ENCODE measurements around the gene NXN. TPM values are rescaled to one million over a fixed set of nuclear protein-coding genes. Genes with fewer than 3 reads are reported as not detected.
A peak's percentile ranks its signal among the peaks of the same experiment; 100 is the strongest.
"Not testable (repeated sequence)": the region's sequence is repeated elsewhere in the genome, so short reads cannot be mapped to it uniquely, and the experiment has no call there.

Gene NXN
- polyA plus RNA-seq, 1 donor from 2014 or later = 14.8 TPM

GRCh38 chr17:751269-752001, 228.1 kb downstream of the NXN start:
- Histone ChIP-seq H3K9me3 (ENCODE audit: low read length) (no peaks in the 10 kb centered on the region), H3K27me3 (ENCODE audit: insufficient read depth, low read depth, low read length) (no peaks in the 10 kb centered on the region), H3K27ac (ENCODE audit: low read length) (no peak overlapping the region), H3F3A (ENCODE audit: insufficient read depth, low read length, poor library complexity, severe bottlenecking) (no peaks in the 10 kb centered on the region), H3K4me3 (ENCODE audit: low read length) (peak overlapping the region; percentile 88), H3K36me3 (ENCODE audit: insufficient read depth, low read length) (no peaks in the 10 kb centered on the region), H3K79me2 (replicated peaks; ENCODE audit: insufficient read depth, low read length) (peaks cover 22% of the 10 kb centered on the region), H3K4me2 (ENCODE audit: low read length) (peak overlapping the region; percentile 88), H2AFZ (ENCODE audit: low read depth, low read length) (peak overlapping the region; percentile 14), H3K9ac (ENCODE audit: low read length) (peak overlapping the region; percentile 68), H4K20me1 (ENCODE audit: insufficient read depth) (no peaks in the 10 kb centered on the region), H3K9me2 (ENCODE audit: insufficient read depth, low read length) (no peaks in the 10 kb centered on the region)
- TF ChIP-seq TAF1 (IDR thresholded peaks at IDR 0.05; ENCODE audit: low read depth) = no peak
- TF ChIP-seq EP300 (conservative IDR thresholded peaks at IDR 0.05; ENCODE audit: poor library complexity, severe bottlenecking) = no peak
- no peak for TF ChIP-seq EZH2 (IDR thresholded peaks at IDR 0.05; ENCODE audit: borderline replicate concordance, insufficient read depth, low read length, poor library complexity, severe bottlenecking)
- no peak for TF ChIP-seq SMC3 (conservative IDR thresholded peaks at IDR 0.05; ENCODE audit: poor library complexity)
- no peak for TF ChIP-seq CTCF (IDR thresholded peaks at IDR 0.05; ENCODE audit: poor library complexity, severe bottlenecking)
- TF ChIP-seq RAD21 (conservative IDR thresholded peaks at IDR 0.05) = no peak
- TF ChIP-seq MXI1 (conservative IDR thresholded peaks at IDR 0.05; ENCODE audit: poor library complexity, severe bottlenecking) = no peak
- TF ChIP-seq POLR2AphosphoS5 (IDR thresholded peaks at IDR 0.05) = no peak
- no peak for TF ChIP-seq REST (IDR thresholded peaks at IDR 0.05; ENCODE audit: borderline replicate concordance)

GRCh38 chr17:750431-751037, 229.0 kb downstream of the NXN start:
- Histone ChIP-seq H2AFZ (ENCODE audit: low read depth, low read length) (no peak overlapping the region), H3K4me3 (ENCODE audit: low read length) (peak overlapping the region; percentile 88), H3K79me2 (replicated peaks; ENCODE audit: insufficient read depth, low read length) (peaks cover 22% of the 10 kb centered on the region), H3K4me2 (ENCODE audit: low read length) (peak overlapping the region; percentile 88), H3K27me3 (ENCODE audit: insufficient read depth, low read depth, low read length) (no peaks in the 10 kb centered on the region), H3F3A (ENCODE audit: insufficient read depth, low read length, poor library complexity, severe bottlenecking) (no peaks in the 10 kb centered on the region), H3K9me3 (ENCODE audit: low read length) (no peaks in the 10 kb centered on the region), H3K9me2 (ENCODE audit: insufficient read depth, low read length) (no peaks in the 10 kb centered on the region), H3K36me3 (ENCODE audit: insufficient read depth, low read length) (no peaks in the 10 kb centered on the region), H3K9ac (ENCODE audit: low read length) (no peak overlapping the region), H3K27ac (ENCODE audit: low read length) (no peak overlapping the region), H4K20me1 (ENCODE audit: insufficient read depth) (no peaks in the 10 kb centered on the region)
- TF ChIP-seq MXI1 (conservative IDR thresholded peaks at IDR 0.05; ENCODE audit: poor library complexity, severe bottlenecking) (no peak), SMC3 (conservative IDR thresholded peaks at IDR 0.05; ENCODE audit: poor library complexity) (no peak)

- H3K9me2 ChIP-seq (ENCODE audit: insufficient read depth, low read length); H3F3A ChIP-seq (ENCODE audit: insufficient read depth, low read length, poor library complexity, severe bottlenecking); H3K9me3 ChIP-seq (ENCODE audit: low read length); H3K27ac ChIP-seq (ENCODE audit: low read length); H4K20me1 ChIP-seq (ENCODE audit: insufficient read depth); H3K36me3 ChIP-seq (ENCODE audit: insufficient read depth, low read length); H3K4me2 ChIP-seq (ENCODE audit: low read length); H2AFZ ChIP-seq (ENCODE audit: low read depth, low read length); H3K9ac ChIP-seq (ENCODE audit: low read length); H3K27me3 ChIP-seq (ENCODE audit: insufficient read depth, low read depth, low read length): not testable (repeated sequence)
- Histone ChIP-seq H3K79me2 (replicated peaks; ENCODE audit: insufficient read depth, low read length) (peaks cover 22% of the 10 kb centered on the region), H3K4me3 (ENCODE audit: low read length) (peak overlapping the region; percentile 13)
These were observed 230.2 kb downstream of the NXN start for GRCh38 chr17:749359-749758.
